HepG2 (cell line): ENCODE data around the gene MAN1A1. TPM values are rescaled to one million over a fixed set of nuclear protein-coding genes. Genes with fewer than 3 reads are reported as not detected.

Source experiments
- ATAC-seq: fragments of 200-7000 bp; cut with Tn5 transposase; 3 replicates; pipeline ENCODE4 v1.9.1; 2020; ENCODE audit warnings: mild to moderate bottlenecking, moderate library complexity
- BruUV-seq: library from RNA; stranded (reverse); fragments of 400-500 nt; replicated peaks from 2 replicates; lab custom pipeline; 2021; lab: Mats Ljungman, UMichigan
- CTCF ChIA-PET: fragments of 300-600 bp; formaldehyde crosslinking; extraction: SDS; loops from one replicate; lab custom pipeline; 2021; ENCODE audit warnings: low total read pairs, inconsistent platforms, low intra/inter-chr PET ratio; lab: Yijun Ruan, JAX
- POLR2A ChIA-PET: fragments of 350-600 bp; sonication (Branson Sonifier 250); formaldehyde crosslinking; loops from one replicate; lab custom pipeline; 2020; ENCODE audit warnings: antibody characterized with exemption, inconsistent platforms; lab: Yijun Ruan, JAX
- DNase-seq: peaks from one replicate; pipeline ENCODE4 v3.0.0-alpha.2; 2015; ENCODE audit warnings: low spot score
- FAIRE-seq: peaks from 3 replicates; lab custom pipeline; 2011; peaks lifted over from hg19 to GRCh38; lab: Jason Lieb, UNC
- H2AFZ ChIP-seq: one replicate; pipeline ENCODE4 v1.6.1; 2011; ENCODE audit warnings: low read length, inconsistent platforms
- H3K27ac ChIP-seq: fragments of 300-600 bp; 3 replicates; pipeline ENCODE4 v1.8.0; 2011; ENCODE audit warnings: mixed run types, mild to moderate bottlenecking, mixed read lengths, low read length, inconsistent platforms; ENCODE audit not compliant: insufficient read depth; ENCODE audit errors: extremely low read length
- H3K27me3 ChIP-seq, 2 experiments: fragments of 200-600 bp in 1 of 2; 2 replicates in 1 of 2; 3 replicates in 1 of 2; pipeline versions ENCODE4 v1.6.0 to v1.8.0; 2011; ENCODE audit warnings: low read length in 2 of 2, mild to moderate bottlenecking in 2 of 2, moderate library complexity in 2 of 2, inconsistent platforms in 1 of 2; ENCODE audit not compliant: insufficient read depth in 2 of 2, control insufficient read depth in 1 of 2
- H3K36me3 ChIP-seq, 2 experiments: fragments of 200-600 bp in 1 of 2; replicated peaks in 1 of 2; 2 replicates in 1 of 2; 3 replicates in 1 of 2; pipeline versions ENCODE4 v1.5.1 to v1.8.0; 2011; ENCODE audit warnings: low read length in 2 of 2, inconsistent platforms in 1 of 2; ENCODE audit not compliant: insufficient read depth in 2 of 2, control insufficient read depth in 1 of 2
- H3K4me1 ChIP-seq: 2 replicates; pipeline ENCODE4 v1.5.1; 2012; ENCODE audit warnings: low read length, inconsistent platforms; ENCODE audit not compliant: insufficient read depth
- H3K4me2 ChIP-seq: 2 replicates; pipeline ENCODE4 v1.6.0; 2011; ENCODE audit warnings: low read depth, low read length, inconsistent platforms
- H3K4me3 ChIP-seq, 3 experiments: fragments of 200-600 bp in 1 of 3; sonication (generic), shearing (Covaris generic) in 1 of 3; replicated peaks in 1 of 3; 2 replicates each; pipeline ENCODE4 v1.5.1; 2011 to 2016; ENCODE audit warnings: low read length in 3 of 3, inconsistent platforms in 2 of 3, low read depth in 2 of 3, mild to moderate bottlenecking in 2 of 3, control low read depth in 1 of 3, mixed read lengths in 1 of 3; ENCODE audit not compliant: insufficient read depth in 1 of 3
- H3K79me2 ChIP-seq: one replicate; pipeline ENCODE4 v1.6.1; 2011; ENCODE audit warnings: low read length, inconsistent platforms; ENCODE audit not compliant: insufficient read depth
- H3K9ac ChIP-seq: 2 replicates; pipeline ENCODE4 v1.6.0; 2011; ENCODE audit warnings: mild to moderate bottlenecking, low read depth, low read length, inconsistent platforms; ENCODE audit not compliant: insufficient read depth
- H3K9me3 ChIP-seq: 2 replicates; pipeline ENCODE4 v1.5.1; 2012; ENCODE audit warnings: mild to moderate bottlenecking, low read length
- H4K20me1 ChIP-seq: 2 replicates; pipeline ENCODE4 v1.6.0; 2011; ENCODE audit warnings: inconsistent platforms, mild to moderate bottlenecking, low read length, moderate library complexity; ENCODE audit not compliant: insufficient read depth
- ATF7-NPFF ChIP-seq: sonication (generic); formaldehyde crosslinking; IDR thresholded peaks from 2 replicates; pipeline ENCODE4 v1.8.1; 2023; ENCODE audit warnings: mild to moderate bottlenecking, low read depth, missing genetic modification reagents, moderate library complexity
- RAD21 ChIP-seq: fragments of 450-650 bp; formaldehyde crosslinking; IDR thresholded peaks from 2 replicates; pipeline ENCODE4 v1.5.0; 2020; ENCODE audit warnings: mild to moderate bottlenecking
- ZNF749 ChIP-seq: sonication (generic); formaldehyde crosslinking; IDR thresholded peaks from 2 replicates; pipeline ENCODE4 v1.8.0; 2022; ENCODE audit warnings: mild to moderate bottlenecking, missing genetic modification reagents, moderate library complexity, borderline replicate concordance
- ZNF75D ChIP-seq: sonication (generic); formaldehyde crosslinking; IDR thresholded peaks from 2 replicates; pipeline ENCODE4 v1.8.1; 2023; ENCODE audit warnings: missing genetic modification reagents, mild to moderate bottlenecking, borderline replicate concordance
- ZNF83 ChIP-seq: sonication (generic); formaldehyde crosslinking; IDR thresholded peaks from 2 replicates; pipeline ENCODE4 v1.4.0; 2020; ENCODE audit warnings: missing genetic modification reagents, mild to moderate bottlenecking, borderline replicate concordance
- WGBS: methylation state at CpG from one replicate; pipeline ENCODE4 v1.1.6; 2017; ENCODE audit warnings: low lambda C conversion rate; 5-methylcytosine and 5-hydroxymethylcytosine counted together
- in situ Hi-C: cut with HindIII; loops from 2 replicates; pipeline ENCODE4 v1.10.0; 2017; ENCODE audit warnings: low pct_unique_long_range_greater_than_20kb; ENCODE audit not compliant: extremely low pct_ligation_motif_present
- intact Hi-C: fragments of 100-400 bp; cut with micrococcal nuclease; formaldehyde crosslinking; loops from one replicate; pipeline ENCODE4 v1.10.0; 2022; ENCODE audit not compliant: unreplicated experiment
- polyA plus RNA-seq, 8 experiments: library from polyadenylated mRNA; depleted of rRNA in 3 of 8; stranded (reverse) in 7 of 8; unstranded in 1 of 8; fragments of >200 nt; fragmentation: Illumina TruSeq in 4 of 8; extraction: Trizol in 4 of 8; gene quantifications; 2 replicates each; pipeline versions ENCODE4 v1.2.1 to v1.2.3, GENCODE V29; 2011 to 2016; ENCODE audit warnings: low read depth in 4 of 8, missing spikeins in 1 of 8, mixed read lengths in 1 of 8; ENCODE audit not compliant: insufficient read depth in 1 of 8
- total RNA-seq, 5 experiments: library from RNA; depleted of rRNA; stranded (reverse); fragments of >200 nt; fragmentation: Illumina TruSeq; extraction: Trizol; gene quantifications; 2 replicates each; pipeline ENCODE4 v1.2.3, GENCODE V29; 2016; ENCODE audit warnings: low read depth in 1 of 5
- TF ChIP-seq, protein P1 (sequence below): sonication (generic); formaldehyde crosslinking; IDR thresholded peaks from 2 replicates; pipeline ENCODE4 v1.5.0; 2020; ENCODE audit warnings: missing genetic modification reagents
- TF ChIP-seq, protein P2 (sequence below): sonication (generic); formaldehyde crosslinking; IDR thresholded peaks from 2 replicates; pipeline ENCODE4 v1.4.0; 2020; ENCODE audit warnings: missing genetic modification reagents

MAN1A1 gene
- total and polyA plus RNA-seq, 2 of the 13 experiments (the other 11 are each of a cell fraction or from before 2014, with no cell fraction given) = 156 to 236 TPM

DNA sequence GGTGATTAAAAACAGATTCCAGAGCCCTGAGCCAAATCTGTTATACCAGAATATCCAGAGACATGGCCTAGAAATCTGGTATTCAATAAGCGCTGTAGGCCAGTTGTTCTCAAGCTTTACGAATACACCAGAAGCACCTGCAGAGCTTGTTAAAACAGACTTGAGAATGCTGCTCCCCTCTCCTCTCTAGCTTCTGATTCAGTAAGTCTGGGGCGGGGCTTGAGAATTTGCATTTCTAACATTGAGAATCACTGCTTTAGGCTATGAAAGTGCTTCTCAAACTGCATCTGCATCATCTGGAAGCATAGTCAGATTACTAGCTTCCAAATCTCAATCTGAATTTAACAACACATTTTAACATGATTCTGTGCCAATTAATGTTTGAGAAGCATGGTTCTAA is 20.5 kb upstream of the MAN1A1 start:
- H3K9me3 ChIP-seq = no peaks in the 10 kb centered on the region
- TF ChIP-seq ZNF83 (no peak), RAD21 (CRISPR knock-in tag) (no peak), ZNF75D (no peak), ATF7-NPFF (CRISPR knock-in tag) (no peak), ZNF749 (CRISPR knock-in tag) (no peak)
- TF ChIP-seq, protein P1, sequence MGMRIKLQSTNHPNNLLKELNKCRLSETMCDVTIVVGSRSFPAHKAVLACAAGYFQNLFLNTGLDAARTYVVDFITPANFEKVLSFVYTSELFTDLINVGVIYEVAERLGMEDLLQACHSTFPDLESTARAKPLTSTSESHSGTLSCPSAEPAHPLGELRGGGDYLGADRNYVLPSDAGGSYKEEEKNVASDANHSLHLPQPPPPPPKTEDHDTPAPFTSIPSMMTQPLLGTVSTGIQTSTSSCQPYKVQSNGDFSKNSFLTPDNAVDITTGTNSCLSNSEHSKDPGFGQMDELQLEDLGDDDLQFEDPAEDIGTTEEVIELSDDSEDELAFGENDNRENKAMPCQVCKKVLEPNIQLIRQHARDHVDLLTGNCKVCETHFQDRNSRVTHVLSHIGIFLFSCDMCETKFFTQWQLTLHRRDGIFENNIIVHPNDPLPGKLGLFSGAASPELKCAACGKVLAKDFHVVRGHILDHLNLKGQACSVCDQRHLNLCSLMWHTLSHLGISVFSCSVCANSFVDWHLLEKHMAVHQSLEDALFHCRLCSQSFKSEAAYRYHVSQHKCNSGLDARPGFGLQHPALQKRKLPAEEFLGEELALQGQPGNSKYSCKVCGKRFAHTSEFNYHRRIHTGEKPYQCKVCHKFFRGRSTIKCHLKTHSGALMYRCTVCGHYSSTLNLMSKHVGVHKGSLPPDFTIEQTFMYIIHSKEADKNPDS (CRISPR knock-in tag) = no peak
- TF ChIP-seq, protein P2, sequence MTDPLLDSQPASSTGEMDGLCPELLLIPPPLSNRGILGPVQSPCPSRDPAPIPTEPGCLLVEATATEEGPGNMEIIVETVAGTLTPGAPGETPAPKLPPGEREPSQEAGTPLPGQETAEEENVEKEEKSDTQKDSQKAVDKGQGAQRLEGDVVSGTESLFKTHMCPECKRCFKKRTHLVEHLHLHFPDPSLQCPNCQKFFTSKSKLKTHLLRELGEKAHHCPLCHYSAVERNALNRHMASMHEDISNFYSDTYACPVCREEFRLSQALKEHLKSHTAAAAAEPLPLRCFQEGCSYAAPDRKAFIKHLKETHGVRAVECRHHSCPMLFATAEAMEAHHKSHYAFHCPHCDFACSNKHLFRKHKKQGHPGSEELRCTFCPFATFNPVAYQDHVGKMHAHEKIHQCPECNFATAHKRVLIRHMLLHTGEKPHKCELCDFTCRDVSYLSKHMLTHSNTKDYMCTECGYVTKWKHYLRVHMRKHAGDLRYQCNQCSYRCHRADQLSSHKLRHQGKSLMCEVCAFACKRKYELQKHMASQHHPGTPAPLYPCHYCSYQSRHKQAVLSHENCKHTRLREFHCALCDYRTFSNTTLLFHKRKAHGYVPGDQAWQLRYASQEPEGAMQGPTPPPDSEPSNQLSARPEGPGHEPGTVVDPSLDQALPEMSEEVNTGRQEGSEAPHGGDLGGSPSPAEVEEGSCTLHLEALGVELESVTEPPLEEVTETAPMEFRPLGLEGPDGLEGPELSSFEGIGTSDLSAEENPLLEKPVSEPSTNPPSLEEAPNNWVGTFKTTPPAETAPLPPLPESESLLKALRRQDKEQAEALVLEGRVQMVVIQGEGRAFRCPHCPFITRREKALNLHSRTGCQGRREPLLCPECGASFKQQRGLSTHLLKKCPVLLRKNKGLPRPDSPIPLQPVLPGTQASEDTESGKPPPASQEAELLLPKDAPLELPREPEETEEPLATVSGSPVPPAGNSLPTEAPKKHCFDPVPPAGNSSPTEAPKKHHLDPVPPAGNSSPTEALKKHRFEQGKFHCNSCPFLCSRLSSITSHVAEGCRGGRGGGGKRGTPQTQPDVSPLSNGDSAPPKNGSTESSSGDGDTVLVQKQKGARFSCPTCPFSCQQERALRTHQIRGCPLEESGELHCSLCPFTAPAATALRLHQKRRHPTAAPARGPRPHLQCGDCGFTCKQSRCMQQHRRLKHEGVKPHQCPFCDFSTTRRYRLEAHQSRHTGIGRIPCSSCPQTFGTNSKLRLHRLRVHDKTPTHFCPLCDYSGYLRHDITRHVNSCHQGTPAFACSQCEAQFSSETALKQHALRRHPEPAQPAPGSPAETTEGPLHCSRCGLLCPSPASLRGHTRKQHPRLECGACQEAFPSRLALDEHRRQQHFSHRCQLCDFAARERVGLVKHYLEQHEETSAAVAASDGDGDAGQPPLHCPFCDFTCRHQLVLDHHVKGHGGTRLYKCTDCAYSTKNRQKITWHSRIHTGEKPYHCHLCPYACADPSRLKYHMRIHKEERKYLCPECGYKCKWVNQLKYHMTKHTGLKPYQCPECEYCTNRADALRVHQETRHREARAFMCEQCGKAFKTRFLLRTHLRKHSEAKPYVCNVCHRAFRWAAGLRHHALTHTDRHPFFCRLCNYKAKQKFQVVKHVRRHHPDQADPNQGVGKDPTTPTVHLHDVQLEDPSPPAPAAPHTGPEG = no peak
- POLR2A ChIA-PET = no interaction called here
- in situ Hi-C loops (no loop called here), intact Hi-C loops (no loop called here)
- H3K36me3 ChIP-seq = no peaks in the 10 kb centered on the region
- H3K27ac ChIP-seq = no peak overlapping the region
- no TSS peak for BruUV-seq
- no peak overlapping the region for H3K4me2 ChIP-seq
- FAIRE-seq = no peak
- 77% methylated on average over 3 of the region's 3 CpGs for WGBS
- no peaks in the 10 kb centered on the region for H3K79me2 ChIP-seq
- CTCF ChIA-PET = no interaction called here
- H3K27me3 ChIP-seq = no peaks in the 10 kb centered on the region
- no peaks in the 10 kb centered on the region for H3K4me1 ChIP-seq
- no peak for DNase-seq
- ATAC-seq = no peak
- H3K9ac ChIP-seq = no peak overlapping the region
- no peaks in the 10 kb centered on the region for H4K20me1 ChIP-seq
- H2AFZ ChIP-seq = no peak overlapping the region
- no peak overlapping the region for H3K4me3 ChIP-seq
